H1 (cell line): ENCODE results near the gene TEKT5. TPM values are rescaled to one million over a fixed set of nuclear protein-coding genes. Genes with fewer than 3 reads are reported as not detected.

Experiments
- KDM5A ChIP-seq: fragments of 200-600 bp; IDR thresholded peaks from 2 replicates; pipeline ENCODE4 v1.7.1; 2012; ENCODE audit warnings: mild to moderate bottlenecking, low read length, inconsistent platforms, mixed read lengths
- TCF12 ChIP-seq: IDR thresholded peaks from 2 replicates; pipeline ENCODE4 v1.6.1; 2011; ENCODE audit warnings: low read depth, mild to moderate bottlenecking, low read length
- polyA plus RNA-seq, 7 experiments: library from polyadenylated mRNA; depleted of rRNA in 3 of 7; stranded (reverse) in 5 of 7; unstranded in 2 of 7; fragments of >200 nt in 5 of 7; fragments of 200-250 nt in 2 of 7; gene quantifications; 1 replicate in 5 of 7; 2 replicates in 1 of 7; 4 replicates in 1 of 7; pipeline versions ENCODE4 v1.2.1 to v1.2.3, GENCODE V29; 2011 to 2013; ENCODE audit warnings: missing spikeins in 2 of 7, mixed read lengths in 2 of 7
- total RNA-seq: library from RNA; stranded (reverse); fragmentation: NEBNext Ultra II Directional; extraction: Animal tissue kit (Norgen Biotek cat#: 25700); gene quantifications from 2 replicates; pipeline ENCODE4 v1.2.1, GENCODE V29; 2021

TEKT5 gene
- total and polyA plus RNA-seq, 2 of the 8 experiments (the other 6 are each of a cell fraction or from before 2014, with no cell fraction given), result 0.95 TPM; not detected in 1

DNA sequence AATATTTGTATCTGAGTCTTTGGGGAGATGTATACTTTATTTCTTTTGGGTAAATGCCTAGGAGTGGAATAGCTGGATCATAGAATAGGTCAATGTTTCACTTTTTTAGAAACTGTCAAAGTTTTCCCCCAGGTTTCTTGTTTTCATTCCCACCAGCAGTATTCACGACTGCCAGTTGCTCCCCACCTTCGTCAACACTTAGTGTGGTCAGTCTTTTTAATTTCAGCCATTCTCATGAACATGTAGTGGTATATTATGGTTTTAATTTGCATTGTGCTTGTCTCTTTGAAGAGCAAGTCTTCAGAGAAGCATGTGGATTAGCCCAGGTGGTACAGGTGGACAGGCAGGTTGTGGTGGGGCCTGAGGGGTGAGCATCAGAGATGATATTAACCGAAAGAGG is 53.8 kb downstream of the TEKT5 start (continued):
- no peak for TF ChIP-seq KDM5A
- no peak for TF ChIP-seq TCF12
